Posterior cingulate gyrus (tissue), 11 donors: ENCODE data around the gene STKLD1.
A peak's percentile ranks its signal among the peaks of the same experiment; 100 is the strongest.
"Not testable (repeated sequence)": the region's sequence is repeated elsewhere in the genome, so short reads cannot be mapped to it uniquely, and the experiment has no call there.

Source experiments
- DNase-seq, 10 donors: peaks; one replicate each; pipeline versions ENCODE4 v3.0.0 to v3.0.0-alpha.2; 2020 to 2021; ENCODE audit warnings: mixed read lengths in 3 of 10
- intact Hi-C: fragments of 100-400 bp; cut with DNase I; formaldehyde crosslinking; loops from one replicate; pipeline ENCODE4 v1.15.1; 2023

STKLD1 gene

DNA sequence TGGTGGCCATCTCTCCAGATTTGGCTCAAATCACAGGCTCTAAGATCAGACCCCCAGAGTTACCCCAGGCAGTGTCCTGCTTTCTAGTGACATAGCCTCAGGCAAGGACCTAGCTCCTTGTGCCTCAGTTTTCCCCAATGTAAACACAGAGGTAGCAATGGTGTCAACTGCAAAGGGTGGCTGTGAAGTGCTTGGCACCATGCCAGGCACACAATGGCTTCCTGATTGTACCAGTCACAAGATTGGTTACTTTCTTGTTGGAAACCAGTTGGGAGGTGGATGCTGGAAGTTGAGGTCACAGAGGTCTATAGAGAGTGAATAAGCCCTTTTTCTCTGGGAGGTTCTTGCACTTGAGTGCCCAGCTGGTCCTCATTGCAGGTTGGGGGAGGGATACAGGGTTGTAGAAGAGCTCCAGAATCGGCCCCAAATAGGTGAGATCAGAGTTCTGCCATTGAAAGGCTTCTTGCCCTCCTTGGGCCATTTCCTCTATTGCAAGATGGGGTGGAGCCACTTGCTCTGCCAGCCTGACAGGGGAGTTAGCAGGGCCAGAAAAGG lies 2.3 kb downstream of the STKLD1 start:
- intact Hi-C loops: no loop called here
- no peak for DNase-seq

DNA sequence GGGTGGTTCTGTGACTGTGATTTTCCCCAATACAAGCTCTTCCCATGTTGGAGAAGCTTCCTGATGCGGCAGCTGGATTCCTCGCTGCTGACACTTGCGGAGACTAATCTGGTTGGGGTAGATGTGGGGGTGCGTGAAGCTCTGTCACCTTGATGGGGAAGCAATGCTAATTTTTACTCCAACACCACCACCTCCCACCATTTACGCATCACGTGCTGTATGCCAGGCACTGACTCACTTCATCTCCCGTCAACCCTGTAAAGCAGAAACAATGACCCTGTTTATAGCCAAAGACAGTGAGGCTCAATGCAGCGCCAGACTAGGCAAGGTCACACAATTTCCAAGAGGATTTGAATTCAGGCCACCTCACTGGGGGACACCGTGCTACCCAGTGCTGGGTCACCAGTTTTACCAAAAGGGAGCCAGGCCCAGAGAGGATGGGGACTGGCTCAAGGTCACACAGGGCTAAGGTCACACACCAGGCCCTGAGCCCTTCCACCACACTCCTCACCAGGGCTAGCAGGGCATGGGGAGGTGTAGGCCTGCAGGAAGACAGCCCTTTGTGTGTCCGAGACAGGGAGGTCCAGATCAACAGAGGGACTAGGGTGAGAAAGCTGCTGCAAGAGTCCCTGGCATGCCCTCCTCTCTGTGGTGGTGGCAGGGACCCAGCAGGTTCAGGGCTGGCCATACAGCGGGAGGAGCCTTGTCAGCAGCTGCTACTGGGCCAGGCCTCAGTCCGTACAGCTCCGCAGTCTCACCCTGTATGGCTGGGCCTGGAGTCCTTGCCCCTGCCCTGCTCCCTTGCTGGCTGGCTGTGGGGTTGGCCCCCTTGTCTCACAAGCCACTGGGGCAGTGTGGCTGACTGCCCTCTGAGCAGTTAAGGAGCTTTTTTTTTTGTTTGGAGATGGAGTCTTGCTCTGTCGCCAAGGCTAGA lies 3.3 kb downstream of the STKLD1 start:
- intact Hi-C loops: no loop called here

DNA sequence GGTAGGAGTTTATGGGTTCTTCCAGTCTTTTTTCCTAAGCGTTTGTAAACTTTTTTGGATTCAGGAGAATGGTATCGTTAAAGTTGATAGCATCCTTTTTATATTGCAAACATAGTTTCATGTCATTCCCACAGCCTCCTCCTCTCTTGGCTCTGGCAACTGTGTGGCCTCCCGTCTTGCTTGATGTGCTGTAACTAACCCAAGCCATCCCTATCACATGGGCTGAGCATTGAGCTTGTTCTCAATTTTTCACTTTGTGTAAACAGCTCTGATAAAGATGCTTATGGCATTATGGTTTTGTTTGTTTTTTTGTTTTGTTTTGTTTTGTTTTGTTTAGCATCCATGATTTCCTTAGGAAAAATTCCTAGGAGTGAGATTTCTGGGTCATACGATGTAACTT lies 4.6 kb downstream of the STKLD1 start:
- intact Hi-C loops: no loop called here

More for the DNA sequence above, 3.3 kb downstream of the STKLD1 start:
- peak in 4 of 10 donors; percentile 25 to 92 (median 45) for DNase-seq

DNA sequence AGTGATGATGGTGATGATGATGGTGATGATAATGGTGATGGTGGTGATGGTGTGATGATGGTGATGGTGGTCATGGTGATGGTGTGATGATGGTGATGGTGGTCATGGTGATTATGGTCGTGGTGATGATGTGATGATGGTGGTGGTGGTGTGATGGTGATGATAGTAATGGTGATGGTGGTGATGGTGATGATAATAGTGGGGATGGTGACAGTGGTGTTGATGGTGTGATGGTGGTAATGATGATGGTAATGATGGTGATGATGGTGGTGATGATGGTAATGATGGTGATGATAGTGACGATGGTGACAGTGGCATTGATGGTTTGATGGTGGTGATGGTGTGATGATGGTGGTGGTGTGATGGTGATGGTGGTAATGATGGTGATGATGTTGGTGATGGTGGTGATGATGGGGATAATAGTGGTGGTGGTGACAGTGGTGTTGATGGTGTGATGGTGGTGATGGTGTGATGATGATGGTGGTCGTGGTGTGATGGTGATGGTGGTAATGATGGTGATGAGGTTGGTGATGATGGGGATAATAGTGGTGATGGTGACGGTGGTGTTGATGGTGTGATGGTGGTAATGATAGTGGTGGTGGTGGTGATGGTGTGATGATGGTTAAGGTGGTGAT lies 6.5 kb downstream of the STKLD1 start:
- intact Hi-C loops: no loop called here

More for the DNA sequence above, 4.6 kb downstream of the STKLD1 start:
- DNase-seq: peak in 1 of 10 donors; percentile 89

DNA sequence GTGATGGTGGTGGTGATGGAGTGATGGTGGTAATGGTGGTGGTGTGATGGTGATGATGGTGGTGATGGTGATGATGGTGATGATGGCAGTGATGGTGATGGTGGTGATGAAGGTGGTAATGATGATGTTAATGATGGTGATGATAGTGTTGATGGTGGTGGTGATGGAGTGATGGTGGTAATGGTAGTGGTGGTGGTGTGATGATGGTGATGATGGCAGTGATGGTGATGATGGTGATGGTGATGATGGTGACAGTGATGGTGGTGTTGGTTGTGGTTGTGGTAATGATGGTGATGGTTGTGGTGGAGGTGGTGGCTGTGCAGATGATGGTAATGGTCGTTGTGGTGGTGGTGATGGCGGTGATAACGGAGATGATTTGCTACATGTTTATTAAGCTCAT lies 7.3 kb downstream of the STKLD1 start:
- no peak for DNase-seq
- intact Hi-C loops: no loop called here

More for the DNA sequence above, 6.5 kb downstream of the STKLD1 start:
- no peak for DNase-seq

DNA sequence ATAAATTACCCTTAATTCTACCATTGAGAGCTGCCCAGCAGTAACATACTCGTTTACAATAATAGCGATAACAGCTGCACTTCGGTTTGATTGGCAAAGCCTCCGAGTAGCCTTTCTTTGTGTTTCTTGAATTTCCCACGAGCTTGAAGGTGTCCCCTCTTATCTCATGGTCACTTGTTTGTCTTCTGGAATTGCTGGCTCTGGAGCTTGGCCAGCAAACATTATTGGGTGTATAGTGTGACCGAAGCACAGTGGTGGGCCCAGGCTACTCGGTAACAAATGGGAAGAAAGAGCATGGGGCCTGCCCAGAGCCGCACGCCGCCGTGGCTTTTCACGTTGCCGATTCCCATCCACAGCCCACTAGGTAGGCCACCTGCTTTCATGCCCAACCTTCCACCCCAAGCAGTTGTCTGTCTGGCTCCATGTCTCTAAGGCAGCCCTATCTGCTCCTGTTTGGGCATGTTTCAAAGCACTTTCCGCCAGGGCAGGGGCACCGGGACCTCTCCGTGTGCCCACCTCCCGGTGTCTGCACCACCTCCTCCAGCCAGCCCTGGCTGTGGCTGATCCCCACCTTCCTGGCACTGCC lies 8.7 kb downstream of the STKLD1 start:
- intact Hi-C loops: no loop called here

DNA sequence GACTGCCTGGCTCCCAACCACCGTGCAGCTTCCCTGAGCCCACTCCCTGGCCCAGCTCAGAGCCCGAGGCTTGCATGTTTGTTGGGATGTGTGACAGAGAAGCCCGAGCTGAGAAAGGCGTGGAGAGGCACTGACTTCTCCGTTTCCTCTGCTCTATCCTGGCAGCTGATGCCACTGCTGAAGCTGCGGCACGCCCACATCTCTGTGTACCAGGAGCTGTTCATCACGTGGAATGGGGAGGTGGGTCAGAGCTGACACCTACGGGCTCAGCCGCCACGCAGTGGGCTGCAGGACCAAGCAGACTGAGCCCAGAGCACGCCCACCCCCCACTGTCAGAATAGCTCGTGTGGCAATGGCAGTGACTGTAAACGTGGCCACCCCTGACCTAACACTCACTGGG lies 9.3 kb downstream of the STKLD1 start:
- intact Hi-C loops: no loop called here
- DNase-seq: peak in 7 of 10 donors; percentile 44 to 93 (median 67)

More for the DNA sequence above, 8.7 kb downstream of the STKLD1 start:
- DNase-seq: no peak

DNA sequence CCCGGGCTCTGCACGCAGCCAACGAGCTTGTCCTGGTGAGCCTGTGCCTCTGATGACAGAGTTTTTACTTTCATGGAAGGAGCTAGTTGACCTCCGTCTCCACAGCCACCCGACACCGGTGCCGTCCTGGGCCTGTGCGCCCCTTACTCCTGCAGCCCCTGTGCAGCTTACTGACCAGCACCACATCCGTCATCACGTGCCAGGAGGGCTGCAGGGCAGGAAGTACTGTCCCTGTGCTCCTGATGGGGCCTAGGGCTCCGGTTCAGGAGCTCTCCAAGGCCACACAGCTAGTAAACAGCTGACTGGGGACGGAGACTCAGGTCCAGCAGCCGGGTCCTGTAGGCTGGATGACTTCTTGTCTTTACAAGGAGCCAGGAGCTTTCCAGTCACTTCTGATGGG lies 10.2 kb downstream of the STKLD1 start:
- DNase-seq: no peak
- intact Hi-C loops: no loop called here

DNA sequence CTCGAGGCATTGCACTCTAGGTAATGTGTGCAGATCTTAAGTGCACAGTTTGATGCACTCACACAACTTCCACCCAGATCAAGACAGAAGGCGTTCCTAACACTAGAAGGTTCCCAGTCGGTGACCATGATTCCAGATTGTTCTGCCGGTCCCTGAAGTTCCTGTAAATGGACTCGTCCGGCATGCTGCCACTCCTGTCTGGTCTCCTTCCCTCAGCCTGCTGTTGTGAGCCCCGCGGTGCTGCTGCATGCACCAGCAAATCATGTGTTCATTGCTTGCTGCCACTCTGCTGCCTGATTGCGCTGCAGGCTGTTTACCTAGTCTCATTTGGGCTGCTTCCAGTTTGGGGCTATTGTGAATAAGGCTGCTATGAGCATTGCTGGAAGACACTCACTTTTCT lies 11.5 kb downstream of the STKLD1 start:
- no peak for DNase-seq
- intact Hi-C loops: no loop called here

DNA sequence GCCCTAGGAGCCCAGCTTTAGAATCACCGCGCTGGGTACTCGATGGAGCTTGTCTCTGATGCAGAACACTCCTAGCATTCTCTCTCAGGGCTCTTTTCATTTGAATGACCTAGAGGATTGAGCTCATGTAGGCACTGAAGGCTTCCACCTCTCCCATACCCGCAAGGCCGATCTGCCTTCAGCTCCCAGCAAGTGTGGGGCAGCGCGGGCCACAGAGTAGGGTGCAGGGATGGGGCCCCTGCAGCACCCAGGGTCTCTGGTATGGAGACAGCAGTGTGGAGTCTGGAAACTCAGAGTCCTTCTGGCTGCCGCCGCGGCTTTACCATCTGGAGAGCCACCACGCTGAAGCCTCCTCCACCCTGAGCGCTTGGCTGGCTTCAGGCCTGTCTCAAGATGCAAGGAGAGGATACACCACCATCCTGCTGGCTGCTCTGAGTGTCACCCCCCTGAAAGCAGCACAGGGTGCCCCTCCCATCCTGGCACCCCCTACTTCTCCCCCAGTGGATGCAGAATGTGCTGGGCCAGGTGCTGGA lies 12.9 kb downstream of the STKLD1 start:
- intact Hi-C loops: no loop called here
- DNase-seq: peak in 7 of 10 donors; percentile 48 to 92 (median 74)

DNA sequence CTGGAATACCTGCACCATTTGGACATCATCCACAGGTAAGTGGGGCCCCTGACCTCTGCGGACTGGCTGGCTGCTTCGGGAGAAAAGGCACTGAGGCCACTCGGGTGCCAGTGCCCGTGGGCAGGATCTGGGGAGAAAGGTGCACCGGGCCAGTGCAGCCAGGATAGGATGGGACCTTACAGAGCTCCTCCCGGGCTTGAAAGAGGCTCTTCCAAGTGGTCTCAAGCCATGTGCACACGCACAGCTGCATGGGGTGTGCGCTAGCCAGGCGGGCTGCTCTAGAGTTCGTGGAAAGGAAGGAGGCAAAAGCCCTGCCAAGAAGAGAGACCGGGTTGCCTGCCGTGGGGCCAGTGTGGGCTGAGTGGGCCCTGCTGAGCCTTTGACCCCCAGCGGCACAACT lies 13.4 kb downstream of the STKLD1 start:
- peak in 1 of 10 donors; percentile 62 for DNase-seq
- intact Hi-C loops: no loop called here

DNA sequence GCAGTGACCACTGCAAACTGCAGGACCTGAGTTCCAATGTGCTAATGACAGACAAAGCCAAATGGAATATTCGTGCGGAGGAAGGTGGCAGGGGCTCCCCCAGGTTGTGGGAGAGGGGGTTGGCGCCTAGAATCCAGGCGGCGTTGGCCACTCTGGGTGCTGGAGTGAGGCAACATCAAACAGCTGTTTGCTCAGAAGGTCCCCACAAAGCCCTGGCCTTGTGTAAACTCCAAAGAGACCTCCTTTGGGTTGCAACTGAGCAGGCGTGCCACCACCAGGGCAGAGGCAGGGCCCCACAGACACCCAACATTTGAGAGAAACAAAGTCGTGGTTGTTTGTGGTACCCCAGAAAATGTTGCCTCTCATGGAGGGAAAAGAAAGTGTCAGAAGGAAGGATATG lies 14.5 kb downstream of the STKLD1 start:
- no peak for DNase-seq
- intact Hi-C loops: no loop called here

DNA sequence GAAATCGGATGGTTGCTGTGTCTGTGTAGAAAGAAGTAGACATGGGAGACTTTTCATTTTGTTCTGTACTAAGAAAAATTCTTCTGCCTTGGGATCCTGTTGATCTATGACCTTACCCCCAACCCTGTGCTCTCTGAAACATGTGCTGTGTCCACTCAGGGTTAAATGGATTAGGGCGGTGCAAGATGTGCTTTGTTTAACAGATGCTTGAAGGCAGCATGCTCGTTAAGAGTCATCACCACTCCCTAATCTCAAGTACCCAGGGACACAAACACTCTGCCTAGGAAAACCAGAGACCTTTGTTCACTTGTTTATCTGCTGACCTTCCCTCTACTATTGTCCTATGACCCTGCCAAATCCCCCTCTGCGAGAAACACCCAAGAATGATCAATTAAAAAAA lies 15.3 kb downstream of the STKLD1 start:
- intact Hi-C loops: not testable (repeated sequence)

DNA sequence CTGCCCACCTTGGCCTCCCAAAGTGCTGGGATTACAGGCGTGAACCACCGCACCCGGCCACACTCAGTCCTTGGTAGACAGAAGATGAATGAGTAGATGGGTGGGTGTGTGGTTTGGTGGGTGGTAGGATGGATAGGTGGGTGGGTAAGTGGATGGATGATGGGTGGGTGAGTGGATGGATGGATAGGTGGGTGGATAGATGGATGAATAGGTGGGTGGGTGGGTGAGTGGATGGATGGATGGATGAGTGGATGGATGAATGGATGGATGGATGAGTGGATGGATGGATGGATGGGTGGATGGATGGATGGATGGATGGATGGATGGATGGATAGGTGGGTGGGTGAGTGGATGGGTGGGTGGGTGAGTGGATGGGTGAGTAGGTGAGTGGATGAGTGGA lies 16.1 kb downstream of the STKLD1 start:
- intact Hi-C loops, DNase-seq: not testable (repeated sequence)

More for the DNA sequence above, 15.3 kb downstream of the STKLD1 start:
- DNase-seq: not testable (repeated sequence)

DNA sequence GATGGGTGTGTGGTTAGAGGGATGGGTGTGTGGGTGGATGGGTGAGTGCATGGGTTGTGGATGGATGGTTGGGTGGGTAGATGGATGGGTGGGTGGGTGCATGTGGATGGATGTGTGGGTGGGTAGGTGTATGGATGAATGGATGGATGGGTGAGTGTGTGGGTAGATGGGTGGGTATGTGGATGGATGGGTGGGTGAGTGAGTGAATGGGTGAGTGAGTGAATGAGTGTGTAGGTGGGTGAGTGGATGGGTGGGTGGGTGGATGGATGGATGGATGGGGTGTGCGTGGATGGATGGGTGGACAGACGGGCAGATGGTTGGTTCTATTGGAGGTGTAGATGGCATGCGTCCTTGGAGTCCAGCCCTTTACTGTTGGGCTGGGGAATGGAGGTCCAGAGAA lies 17.2 kb downstream of the STKLD1 start:
- DNase-seq: no peak
- intact Hi-C loops: no loop called here

DNA sequence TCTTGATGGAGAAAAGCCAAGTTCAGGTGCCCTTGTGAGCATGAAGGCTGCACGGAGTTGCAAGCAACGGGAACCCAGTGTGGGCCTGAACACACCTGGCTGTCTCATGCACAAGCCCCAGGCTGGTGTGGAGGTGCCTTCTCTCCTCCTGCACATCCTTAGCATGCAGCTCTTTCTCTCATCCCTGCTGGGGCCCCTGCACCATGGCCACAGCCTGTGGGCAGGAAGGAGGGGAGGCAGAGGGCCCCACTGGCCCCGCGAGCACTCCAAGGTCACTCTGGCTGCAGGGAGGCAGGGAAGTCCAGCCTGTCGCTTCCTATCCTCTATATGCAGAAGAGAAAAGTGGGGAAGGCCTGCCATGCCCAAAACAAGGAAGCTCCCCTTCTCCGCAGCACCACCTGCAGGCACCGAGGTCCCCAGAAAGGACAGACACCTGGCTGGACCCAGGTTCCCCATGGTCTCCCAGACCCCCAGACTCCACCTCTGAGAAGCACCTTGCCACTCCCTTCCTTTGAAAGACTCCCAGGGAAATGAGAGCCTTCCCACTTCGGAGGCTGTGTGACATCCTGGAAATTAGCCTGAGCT lies 18.6 kb downstream of the STKLD1 start:
- peak in 1 of 10 donors; percentile 74 for DNase-seq
- intact Hi-C loops: no loop called here

DNA sequence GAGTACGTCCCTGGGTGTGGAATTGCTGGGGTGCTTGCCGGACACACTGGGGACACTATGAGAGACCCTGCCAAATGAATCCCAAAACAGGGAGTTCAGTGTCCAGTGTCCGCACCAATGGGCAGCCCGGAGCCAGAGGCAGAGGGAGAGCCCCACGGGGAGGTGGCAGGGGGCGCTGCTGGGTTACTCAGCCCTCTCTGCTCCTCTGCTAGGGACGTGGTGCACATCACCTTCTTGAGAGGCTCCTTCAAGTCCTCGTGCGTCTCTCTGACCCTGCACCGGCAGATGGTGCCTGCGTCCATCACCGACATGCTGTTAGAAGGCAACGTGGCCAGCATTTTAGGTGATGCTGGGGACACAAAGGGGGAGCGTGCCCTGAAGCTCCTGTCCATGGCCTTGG lies 20.8 kb downstream of the STKLD1 start:
- intact Hi-C loops: no loop called here
- DNase-seq: peak in 1 of 10 donors; percentile 72

DNA sequence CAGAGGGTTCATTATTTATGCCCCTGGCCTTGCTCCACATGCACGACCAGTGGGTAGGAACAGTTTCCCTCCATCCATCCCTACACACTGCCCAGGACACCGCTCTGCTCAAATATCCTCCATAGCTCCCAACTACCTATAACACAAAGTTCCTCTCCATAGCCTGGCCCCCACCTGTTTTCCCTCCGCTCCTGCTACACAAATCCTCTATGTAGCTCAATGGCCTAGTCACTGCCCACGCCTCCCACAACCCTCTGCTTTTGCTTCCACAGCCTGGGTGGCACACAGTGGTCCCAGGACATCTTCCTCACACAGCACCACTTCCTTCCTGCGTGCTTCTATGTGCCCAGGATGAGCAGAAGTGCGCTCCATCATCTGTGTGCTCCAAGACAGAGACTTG lies 21.2 kb downstream of the STKLD1 start:
- DNase-seq: peak in 1 of 10 donors; percentile 66
- intact Hi-C loops: no loop called here

DNA sequence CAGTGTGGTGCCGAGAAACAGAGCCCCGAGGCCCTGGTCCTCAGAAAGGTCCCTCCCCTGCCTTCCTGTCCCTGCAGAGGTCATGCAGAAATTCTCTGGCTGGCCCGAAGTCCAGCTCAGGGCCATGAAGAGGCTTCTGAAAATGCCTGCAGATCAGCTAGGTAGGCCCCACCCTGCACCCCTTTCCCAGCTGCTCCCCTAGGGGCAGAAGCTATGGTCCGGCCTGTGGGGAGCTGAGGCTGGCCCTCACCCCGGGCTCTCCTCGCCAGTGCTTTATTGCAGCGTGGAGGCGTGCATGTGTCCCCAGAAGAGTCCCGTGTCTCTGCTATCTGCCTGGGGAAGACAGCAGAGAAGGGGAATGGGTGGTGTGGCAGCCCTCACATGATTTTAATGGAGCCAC lies 21.7 kb downstream of the STKLD1 start:
- intact Hi-C loops: no loop called here

DNA sequence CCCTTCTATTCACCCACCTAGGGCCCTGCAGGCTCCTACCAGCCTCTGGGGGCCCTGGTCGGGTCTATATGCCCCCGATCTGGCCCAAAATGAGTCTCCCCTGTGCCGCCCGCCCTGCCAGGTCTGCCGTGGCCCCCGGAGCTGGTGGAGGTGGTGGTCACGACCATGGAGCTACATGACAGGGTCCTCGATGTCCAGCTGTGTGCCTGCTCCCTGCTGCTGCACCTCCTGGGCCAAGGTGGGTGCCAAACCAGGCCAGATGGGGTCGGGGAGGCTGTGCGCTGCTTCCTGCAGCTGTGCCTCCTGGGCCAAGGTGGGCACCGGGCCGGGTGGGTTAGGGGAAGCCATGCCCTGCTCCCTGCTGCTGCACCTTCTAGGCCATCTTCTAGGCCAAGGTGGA lies 24.1 kb downstream of the STKLD1 start:
- no peak for DNase-seq
- intact Hi-C loops: no loop called here

More for the DNA sequence above, 21.7 kb downstream of the STKLD1 start:
- DNase-seq: peak in 1 of 10 donors; percentile 46
